Breast epithelium (tissue), 3 donors: ENCODE results near the gene NCBP3.

Source experiments
- CTCF ChIP-seq, 3 donors: fragments of 450-650 bp; IDR thresholded peaks; one replicate each; pipeline ENCODE4 v1.5.1; 2016 to 2017; ENCODE audit warnings: antibody characterized with exemption in 3 of 3, mild to moderate bottlenecking in 3 of 3, moderate library complexity in 3 of 3
- POLR2AphosphoS5 ChIP-seq, 3 donors: sonication (generic); formaldehyde crosslinking; IDR thresholded peaks; one replicate each; pipeline ENCODE4 v1.6.1; 2017; ENCODE audit warnings: antibody characterized with exemption in 3 of 3

GRCh38 chr17:3800362-3801271, 45.4 kb downstream of the NCBP3 start, which contains the start of gene ITGAE:
- TF ChIP-seq CTCF (IDR thresholded peaks at IDR 0.05): no peak
- no peak for TF ChIP-seq POLR2AphosphoS5 (IDR thresholded peaks at IDR 0.05)
